Kidney glomerular epithelial cell (primary cell): ENCODE measurements around the gene ADAMTSL5.

Source experiments
- DNase-seq: peaks from one replicate; lab custom pipeline; 2025; lab: John Stamatoyannopoulos, UW

The ADAMTSL5 gene

DNA sequence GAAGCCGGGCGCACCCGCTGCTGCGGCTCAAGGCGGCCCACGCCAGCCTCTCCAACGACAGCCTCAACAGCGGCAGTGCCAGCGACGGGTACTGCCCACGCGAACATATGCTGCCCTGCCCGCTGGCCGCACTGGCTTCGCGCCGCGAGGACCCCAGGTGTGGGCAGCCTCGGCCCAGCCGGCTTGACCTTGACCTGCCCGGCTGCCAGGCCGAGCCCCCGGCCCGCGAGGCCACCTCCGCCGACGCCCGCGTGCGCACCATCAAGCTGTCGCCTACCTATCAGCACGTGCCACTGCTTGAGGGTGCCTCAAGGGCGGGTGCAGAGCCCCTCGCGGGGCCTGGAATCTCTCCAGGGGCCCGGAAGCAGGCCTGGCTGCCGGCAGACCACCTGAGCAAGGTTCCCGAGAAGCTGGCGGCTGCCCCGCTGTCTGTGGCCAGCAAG, 46.8 kb downstream of the ADAMTSL5 start:
- no peak for DNase-seq

- DNase-seq: no peak
Measured at GRCh38 chr19:1465191-1466016, 47.4 kb downstream of the ADAMTSL5 start.

DNA sequence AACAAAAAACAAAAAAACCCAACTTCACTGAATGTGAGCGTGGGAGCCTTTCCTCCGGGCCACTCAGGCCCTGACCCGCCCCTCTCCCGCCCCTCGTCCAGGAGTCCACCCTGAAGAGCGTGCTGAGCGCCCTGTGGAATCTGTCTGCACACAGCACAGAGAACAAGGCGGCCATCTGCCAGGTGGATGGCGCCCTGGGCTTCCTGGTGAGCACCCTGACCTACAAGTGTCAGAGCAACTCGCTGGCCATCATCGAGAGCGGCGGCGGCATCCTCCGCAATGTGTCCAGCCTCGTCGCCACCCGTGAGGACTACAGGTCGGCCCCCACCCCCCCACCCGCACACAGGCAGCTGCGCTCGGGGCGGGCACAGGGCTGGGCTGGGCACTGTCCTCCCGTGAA, 51.0 kb downstream of the ADAMTSL5 start:
- no peak for DNase-seq

GRCh38 chr19:1460033-1460995, 52.5 kb downstream of the ADAMTSL5 start:
- DNase-seq: no peak

DNA sequence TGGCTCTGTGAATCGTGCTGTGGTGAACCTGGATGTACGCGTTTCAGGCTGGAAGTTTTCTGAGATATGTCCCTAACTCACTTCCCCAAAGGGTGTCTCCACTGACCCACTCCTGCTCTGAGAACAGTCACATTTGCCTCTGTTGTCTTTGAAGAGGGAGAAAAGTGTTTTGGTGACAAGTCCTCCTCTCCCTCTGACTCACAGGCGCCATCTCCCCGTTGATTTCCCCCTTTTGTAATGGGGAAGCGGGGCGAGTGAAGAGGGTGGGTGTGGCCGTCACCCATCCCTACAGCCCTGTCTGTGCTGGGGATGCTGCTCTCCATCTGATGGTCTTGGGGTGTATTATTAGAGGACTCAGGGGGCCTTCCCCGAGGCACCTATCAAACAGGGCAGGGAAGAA, 53.3 kb downstream of the ADAMTSL5 start:
- DNase-seq: no peak

GRCh38 chr19:1457892-1458291, 54.9 kb downstream of the ADAMTSL5 start:
- no peak for DNase-seq

DNA sequence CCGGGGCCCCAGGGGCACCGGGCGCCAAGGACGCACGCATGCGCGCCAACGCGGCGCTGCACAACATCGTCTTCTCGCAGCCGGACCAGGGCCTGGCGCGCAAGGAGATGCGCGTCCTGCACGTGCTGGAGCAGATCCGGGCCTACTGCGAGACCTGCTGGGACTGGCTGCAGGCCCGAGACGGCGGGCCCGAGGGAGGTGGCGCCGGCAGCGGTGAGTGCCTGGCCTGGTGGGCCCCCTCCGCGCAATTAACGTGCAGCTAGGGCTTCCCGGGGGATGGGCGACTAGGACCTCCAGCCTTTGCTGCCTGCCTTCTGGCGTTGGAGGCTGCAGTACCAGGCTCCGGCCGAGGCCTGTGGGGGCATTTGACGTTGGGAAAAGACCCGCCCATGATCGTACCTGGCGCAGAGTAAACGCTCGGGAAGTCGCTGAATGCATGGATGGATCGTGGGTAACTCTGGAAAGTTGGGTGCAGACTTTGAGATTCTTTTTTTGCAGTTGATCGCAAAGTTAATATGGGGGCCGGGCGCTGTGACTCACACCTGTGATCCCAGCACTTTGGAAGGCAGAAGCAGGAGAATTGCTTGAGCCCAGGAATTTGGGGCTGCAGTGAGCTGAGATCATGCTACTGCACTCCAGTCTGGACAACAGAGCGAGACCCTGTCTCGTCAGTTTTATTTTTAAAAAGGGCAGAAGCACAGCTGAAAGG, 55.6 kb downstream of the ADAMTSL5 start:
- no peak for DNase-seq

- no peak for DNase-seq
Measured at GRCh38 chr19:1456121-1456900, 56.5 kb downstream of the ADAMTSL5 start.

DNA sequence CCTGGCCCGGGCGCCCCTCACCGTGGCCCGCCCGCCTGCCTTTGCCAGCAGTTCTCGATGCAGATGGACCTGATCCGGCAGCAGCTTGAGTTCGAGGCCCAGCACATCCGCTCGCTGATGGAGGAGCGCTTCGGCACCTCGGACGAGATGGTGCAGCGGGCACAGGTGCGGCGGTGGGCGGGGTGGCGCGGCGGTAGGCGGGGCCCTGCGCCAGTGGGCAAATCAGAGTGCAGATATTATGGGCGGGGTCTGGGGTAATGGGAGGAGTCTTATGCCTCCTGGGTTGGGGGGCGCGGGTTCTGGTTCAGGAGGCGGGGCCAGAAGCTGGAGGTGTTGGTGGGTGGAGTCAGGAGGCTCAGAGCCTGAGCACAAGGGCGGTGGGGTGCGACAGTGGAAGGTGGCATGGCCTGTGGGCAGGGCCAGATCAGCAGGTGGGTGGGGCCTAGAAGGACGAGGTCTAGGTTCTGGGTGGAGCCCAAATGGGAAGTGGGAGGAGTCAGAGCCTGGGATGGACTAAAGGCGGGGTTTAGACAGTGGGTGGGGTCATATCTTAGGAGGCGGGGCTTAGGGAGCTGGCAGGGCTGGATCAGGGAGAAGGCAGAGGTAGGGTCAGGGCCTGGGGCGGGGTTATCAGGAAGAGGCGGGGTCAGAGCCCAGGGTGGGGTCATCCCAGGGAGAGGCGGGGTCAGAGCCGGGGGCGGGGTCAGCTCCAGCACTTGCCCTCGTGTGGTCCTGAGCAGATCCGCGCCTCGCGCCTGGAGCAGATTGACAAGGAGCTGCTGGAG, 57.3 kb downstream of the ADAMTSL5 start:
- peak; percentile 23 for DNase-seq
